OCI-M1 (cell line): Measurements from ENCODE around the gene IMPDH2.

ENCODE experiments used
- DNase-seq: peaks from one replicate; lab custom pipeline; 2025; lab: John Stamatoyannopoulos, UW

The IMPDH2 gene

GRCh38 chr3:49005998-49006397, 23.2 kb downstream of the IMPDH2 start:
- no peak for DNase-seq

GRCh38 chr3:49005303-49005680, 23.9 kb downstream of the IMPDH2 start:
- no peak for DNase-seq

- DNase-seq, result no peak
Observed at GRCh38 chr3:49004352-49005302, 24.6 kb downstream of the IMPDH2 start.

DNA sequence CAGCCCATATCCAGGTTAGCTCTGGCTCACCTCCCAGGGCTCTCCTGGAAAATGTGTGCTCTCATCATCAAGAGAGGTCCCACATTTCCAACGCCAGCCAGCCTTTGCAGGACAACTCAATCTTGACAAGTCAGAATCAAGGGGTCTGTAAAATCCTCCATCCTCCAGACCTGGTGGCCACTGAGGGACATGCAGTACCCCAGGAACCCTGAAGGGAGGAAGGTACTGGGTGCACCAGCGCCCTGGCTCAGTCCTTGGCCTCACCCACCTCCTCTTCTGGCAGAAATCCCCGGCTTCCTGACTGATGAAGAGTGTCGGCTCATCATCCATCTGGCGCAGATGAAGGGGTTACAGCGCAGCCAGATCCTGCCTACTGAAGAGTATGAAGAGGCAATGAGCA, 28.0 kb downstream of the IMPDH2 start:
- DNase-seq, result no peak

DNA sequence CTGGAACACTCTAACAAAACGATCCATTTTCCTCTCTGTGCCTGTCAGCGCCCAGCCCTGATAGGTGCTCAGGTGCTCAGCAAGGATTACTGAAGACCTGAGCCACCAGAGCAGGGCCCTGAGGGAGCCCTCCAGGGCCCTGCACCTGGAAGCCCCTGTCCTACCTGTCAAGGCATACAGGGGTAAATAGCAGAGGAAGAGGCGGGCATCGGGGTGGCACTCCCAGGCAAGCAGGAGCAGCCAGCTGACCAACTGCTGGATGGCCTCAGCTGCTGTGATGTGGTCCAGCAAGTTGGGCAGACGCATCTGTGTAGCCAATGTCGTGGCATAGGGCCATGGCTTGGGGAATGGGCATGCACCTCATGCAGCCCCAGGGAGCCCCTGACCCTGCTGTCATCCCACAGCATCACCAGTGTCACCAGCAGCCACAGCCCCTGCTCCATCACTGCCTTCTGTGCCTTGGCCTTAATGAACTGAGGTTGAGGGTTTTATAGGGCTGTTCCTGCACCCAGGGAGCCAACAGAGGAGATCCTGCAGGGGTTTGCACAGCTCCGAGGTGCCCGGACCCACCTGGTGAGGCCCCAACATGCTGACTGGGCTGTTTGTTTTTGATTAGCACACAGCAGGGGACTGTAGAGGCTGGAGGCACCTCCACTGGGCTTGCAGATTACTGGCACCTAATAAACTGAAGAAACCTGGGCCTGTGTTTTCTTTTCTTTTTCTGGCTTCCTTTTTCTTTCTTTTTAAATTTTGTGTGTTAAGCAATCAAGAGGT, 29.9 kb downstream of the IMPDH2 start:
- no peak for DNase-seq

GRCh38 chr3:48997714-48998637, 31.2 kb downstream of the IMPDH2 start:
- no peak for DNase-seq

DNA sequence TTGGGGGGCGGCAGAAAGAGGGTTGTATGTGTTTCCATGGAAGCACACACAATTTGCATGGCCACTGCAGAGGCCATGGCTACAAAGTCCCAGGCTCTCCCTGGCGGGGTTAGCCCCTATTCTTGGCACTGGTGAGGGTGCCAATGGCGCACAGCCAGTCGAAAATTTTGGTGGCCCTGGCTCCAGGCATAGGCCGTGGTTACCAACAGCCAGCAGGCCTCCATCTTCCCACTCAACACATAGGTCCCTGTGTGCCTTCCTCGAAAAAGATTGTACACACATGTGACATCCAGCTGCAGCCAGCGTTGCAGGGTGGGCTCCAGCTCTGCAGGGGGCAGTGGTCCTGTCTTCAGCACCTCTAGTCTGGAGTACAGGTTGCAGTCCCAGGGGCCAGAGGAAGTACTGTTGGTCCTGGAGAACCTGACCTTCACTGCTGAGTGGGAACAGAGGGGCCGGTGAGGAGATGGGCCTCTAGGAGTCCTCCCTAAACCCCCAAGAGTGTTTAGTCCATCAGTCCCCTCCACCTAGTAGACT, 32.0 kb downstream of the IMPDH2 start:
- no peak for DNase-seq

DNA sequence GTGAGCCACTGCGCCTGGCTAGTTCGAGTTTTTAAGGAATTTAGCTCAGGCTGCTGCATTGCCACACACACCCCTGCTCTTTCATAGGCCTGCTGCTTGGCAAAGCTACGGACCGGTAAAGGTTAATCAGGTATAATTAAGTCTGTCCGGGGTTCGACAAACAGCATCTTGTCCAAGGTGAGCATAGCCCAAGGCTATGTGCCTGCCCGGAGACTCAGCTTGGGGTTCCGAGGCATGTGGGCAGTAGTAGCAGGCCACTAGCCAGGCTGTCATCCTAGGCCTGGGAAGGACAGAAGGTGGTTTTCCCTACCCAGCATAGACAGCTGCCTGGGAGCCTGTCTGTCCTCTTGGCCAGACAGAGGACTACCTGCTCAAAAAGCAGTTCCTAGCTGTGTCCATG, 32.6 kb downstream of the IMPDH2 start:
- DNase-seq, result no peak

GRCh38 chr3:48993834-48994233, 35.4 kb downstream of the IMPDH2 start:
- no peak for DNase-seq

GRCh38 chr3:48991851-48992545, 37.2 kb downstream of the IMPDH2 start:
- DNase-seq, result no peak

- DNase-seq, result peak; percentile 59
Observed at GRCh38 chr3:48990636-48991469, 38.3 kb downstream of the IMPDH2 start.

DNA sequence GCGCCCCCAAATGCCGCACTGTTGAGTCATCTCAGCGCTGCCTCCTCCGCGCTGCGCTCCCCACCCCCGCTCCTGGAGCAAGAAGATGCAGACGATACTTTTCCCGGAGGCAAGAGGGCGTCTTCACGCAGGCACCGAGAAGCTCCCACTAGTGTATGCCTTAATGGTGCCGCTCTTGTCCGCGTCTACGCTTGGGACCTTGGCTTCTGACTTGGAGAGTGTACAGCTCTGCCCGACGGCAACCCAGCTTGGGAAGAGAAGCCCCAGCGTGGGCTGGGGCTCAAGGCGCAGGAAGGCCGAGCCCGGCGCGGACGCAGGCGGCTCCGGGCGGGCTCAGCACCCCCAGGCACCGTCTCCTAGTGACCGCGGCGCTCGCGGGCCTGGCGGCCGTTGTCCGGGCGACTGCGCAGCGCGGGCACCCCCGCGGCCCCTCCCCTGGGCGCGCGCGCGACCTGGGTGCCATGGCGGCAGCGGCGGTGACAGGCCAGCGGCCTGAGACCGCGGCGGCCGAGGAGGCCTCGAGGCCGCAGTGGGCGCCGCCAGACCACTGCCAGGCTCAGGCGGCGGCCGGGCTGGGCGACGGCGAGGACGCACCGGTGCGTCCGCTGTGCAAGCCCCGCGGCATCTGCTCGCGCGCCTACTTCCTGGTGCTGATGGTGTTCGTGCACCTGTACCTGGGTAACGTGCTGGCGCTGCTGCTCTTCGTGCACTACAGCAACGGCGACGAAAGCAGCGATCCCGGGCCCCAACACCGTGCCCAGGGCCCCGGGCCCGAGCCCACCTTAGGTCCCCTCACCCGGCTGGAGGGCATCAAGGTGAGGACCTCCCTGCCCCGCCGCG, 39.2 kb downstream of the IMPDH2 start, which contains the start of gene P4HTM:
TSS of gene P4HTM (plus strand) at position 446 of the 840 bp plus-strand sequence. CDS start at position 462, 16 bp downstream.
- DNase-seq, result peak; percentile 85

DNA sequence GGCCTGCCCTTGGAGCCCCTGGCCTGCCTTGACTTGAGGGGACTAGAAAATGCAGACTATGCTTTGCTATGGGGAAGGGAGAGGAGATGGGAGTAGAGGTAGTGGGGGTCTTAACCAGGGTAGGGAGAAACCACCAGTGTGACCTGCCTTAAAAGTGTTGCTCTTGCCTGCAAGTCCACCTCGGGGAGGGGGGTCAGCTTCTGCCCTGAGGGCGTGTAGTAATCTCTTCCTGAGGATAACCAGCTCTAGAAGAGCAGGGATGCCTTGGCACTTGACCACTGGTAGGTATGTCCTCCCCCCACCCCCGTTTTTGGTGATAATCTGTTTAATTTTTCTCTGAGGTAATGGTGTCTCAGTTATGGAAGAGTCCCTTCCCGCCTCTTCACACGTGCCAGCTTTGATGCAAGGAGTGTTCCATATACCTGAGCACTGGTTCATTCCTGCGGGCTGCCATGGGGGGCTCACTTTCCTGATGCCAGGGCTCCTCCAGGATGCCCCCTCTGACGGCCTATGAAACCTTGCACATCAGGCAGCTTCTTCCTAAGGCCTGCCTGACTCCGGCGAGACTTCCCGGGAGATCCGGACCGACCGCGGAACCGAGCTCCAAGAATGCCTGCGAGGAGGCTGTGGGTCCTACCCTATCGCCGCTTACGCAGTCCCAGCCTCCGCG, 39.9 kb downstream of the IMPDH2 start:
- DNase-seq, result no peak

DNA sequence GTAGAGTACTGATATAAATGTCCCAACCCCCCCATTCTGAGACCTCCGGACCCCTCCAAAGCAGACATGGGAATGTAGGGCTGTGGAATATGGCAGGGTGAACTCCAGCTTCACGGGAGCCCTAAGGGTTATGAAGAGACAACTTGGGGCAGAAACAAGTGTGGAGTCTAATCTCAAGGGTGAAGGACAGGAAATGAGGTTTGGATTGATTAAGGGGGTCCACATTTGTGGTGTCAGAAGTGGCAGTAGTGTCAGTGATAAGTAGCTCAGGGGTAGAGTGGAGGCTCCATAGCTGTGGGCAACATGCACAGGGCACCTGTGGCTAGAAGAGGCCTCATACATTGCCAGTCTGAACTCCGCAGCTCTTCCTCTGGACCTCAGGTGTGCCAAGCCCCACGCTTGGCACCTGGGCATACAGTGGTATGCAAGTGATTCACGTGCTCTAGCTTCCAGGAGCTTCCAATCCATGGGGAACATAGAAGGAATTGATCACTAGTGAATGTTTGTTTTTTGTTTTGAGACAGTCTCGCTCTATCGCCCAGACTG, 43.3 kb downstream of the IMPDH2 start:
- DNase-seq, result no peak

DNA sequence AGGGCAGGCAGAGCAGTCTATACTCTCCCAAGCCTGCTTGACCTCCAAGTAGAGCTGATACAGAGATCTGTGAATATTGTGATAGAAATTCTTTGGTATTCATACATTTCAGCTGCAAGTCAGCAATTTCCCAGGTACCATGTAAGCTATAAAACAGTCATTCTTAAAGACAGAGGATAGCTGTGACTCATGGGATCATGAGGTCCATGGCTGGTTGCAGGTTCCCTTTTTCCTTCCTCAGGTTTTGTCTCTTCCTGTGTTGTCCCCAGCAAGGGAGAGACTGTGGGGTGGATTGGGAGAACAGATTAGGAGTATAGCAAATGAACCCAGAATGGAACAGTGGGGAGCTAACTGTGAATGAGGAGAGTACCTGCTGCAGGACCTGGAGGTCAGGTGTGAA, 44.5 kb downstream of the IMPDH2 start:
- no peak for DNase-seq

DNA sequence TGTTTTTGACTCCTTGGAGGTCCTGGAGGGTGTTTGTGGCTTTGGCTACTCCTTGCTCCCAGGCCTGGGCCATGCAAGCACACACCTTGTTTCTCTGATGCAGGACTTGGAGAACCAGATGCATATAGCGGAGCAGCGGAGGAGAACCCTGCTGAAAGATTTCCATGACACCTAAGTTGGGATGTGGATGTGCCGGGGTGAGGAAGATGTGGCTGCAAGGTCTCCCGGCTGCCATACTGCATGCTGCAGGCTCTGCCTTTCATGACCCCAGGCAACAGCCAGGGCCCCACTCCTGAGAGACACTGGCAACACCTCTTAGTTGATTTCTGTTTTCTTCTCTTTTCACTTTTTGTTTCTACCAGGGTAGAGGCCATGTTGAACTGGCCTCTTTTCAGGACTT, 46.1 kb downstream of the IMPDH2 start:
- no peak for DNase-seq

DNA sequence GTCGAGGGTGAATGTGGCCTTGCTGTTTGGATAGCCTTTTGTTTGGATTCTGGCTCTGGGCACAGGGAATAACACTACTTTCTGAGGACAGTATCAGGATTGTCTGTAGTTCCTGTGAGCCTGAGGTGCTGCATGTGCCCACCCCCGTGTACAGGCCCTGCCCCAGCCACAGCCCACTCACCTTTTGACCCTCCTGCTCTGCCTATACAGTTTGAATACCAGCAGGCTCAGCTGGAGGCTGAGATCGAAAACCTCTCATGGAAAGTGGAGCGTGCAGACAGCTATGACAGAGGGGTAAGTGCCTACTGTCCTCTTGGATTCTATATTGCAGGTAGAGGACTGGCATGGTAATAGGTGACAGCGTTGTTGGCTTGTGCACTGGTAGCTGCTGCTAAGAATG, 46.5 kb downstream of the IMPDH2 start:
- no peak for DNase-seq

GRCh38 chr3:48982016-48982415, 47.2 kb downstream of the IMPDH2 start:
- no peak for DNase-seq
